B cell (primary cell): Measurements from ENCODE around the gene KLC4. TPM values are rescaled to one million over a fixed set of nuclear protein-coding genes. Genes with fewer than 3 reads are reported as not detected.

Source experiments
- ATAC-seq: fragments of 200-7000 bp; cut with Tn5 transposase; one replicate; pipeline ENCODE4 v1.10.0; 2021; ENCODE audit warnings: low read depth, mild to moderate bottlenecking, moderate number of reproducible peaks, moderate library complexity
- CTCF ChIA-PET: fragments of 350-600 bp; sonication (Branson Sonifier 250); formaldehyde crosslinking; loops from one replicate; lab custom pipeline; 2021; ENCODE audit warnings: antibody characterized with exemption, inconsistent platforms; lab: Charles Lee
- POLR2A ChIA-PET: fragments of 350-600 bp; sonication (Branson Sonifier 250); formaldehyde crosslinking; loops from one replicate; lab custom pipeline; 2021; ENCODE audit warnings: antibody characterized with exemption; lab: Charles Lee
- DNase-seq: peaks from one replicate; pipeline ENCODE4 v3.0.0; 2013
- H2AFZ ChIP-seq: 2 replicates; pipeline ENCODE4 v1.6.1; 2012; ENCODE audit warnings: mild to moderate bottlenecking, low read depth, low read length; ENCODE audit not compliant: insufficient read depth, poor library complexity, severe bottlenecking
- H3K27ac ChIP-seq, 2 donors: 1 replicate in 1 of 2; 2 replicates in 1 of 2; pipeline ENCODE4 v1.5.1; 2012 to 2013; ENCODE audit warnings: low read length in 2 of 2, mild to moderate bottlenecking in 2 of 2, moderate library complexity in 1 of 2
- H3K27me3 ChIP-seq, 4 experiments: fragments of 200-600 bp in 1 of 4; sonication (generic) in 1 of 4; replicated peaks in 1 of 4; 1 replicate in 2 of 4; 2 replicates in 2 of 4; pipeline versions ENCODE4 v1.6.1 to v1.7.0; 2013 to 2016; ENCODE audit warnings: low read length in 3 of 4, mild to moderate bottlenecking in 2 of 4, mixed read lengths in 1 of 4, moderate library complexity in 1 of 4; ENCODE audit not compliant: insufficient read depth in 4 of 4, control insufficient read depth in 3 of 4; ENCODE audit errors: control extremely low read depth in 1 of 4
- H3K36me3 ChIP-seq, 2 experiments: replicated peaks in 1 of 2; 1 replicate in 1 of 2; 2 replicates in 1 of 2; pipeline versions ENCODE4 v1.6.1 to v1.7.1; 2013; ENCODE audit warnings: low read length in 1 of 2; ENCODE audit not compliant: insufficient read depth in 2 of 2, control insufficient read depth in 1 of 2; ENCODE audit errors: control extremely low read depth in 1 of 2, extremely low read depth in 1 of 2
- H3K4me1 ChIP-seq, 2 donors: fragments of 200-600 bp in 1 of 2; sonication (generic) in 1 of 2; 1 replicate in 1 of 2; 2 replicates in 1 of 2; pipeline versions ENCODE4 v1.5.1 to v1.6.1; 2013 to 2017; ENCODE audit warnings: low read length in 2 of 2; ENCODE audit not compliant: control insufficient read depth in 2 of 2, insufficient read depth in 2 of 2
- H3K4me2 ChIP-seq: replicated peaks from 2 replicates; pipeline ENCODE3; 2012; ENCODE audit warnings: mild to moderate bottlenecking, low read depth, low read length; ENCODE audit not compliant: poor library complexity, severe bottlenecking
- H3K4me3 ChIP-seq, 5 experiments: fragments of 200-600 bp in 1 of 5; sonication (generic) in 1 of 5; 1 replicate in 3 of 5; 2 replicates in 2 of 5; pipeline versions ENCODE4 v1.5.1 to v1.7.0; 2011 to 2016; ENCODE audit warnings: low read length in 4 of 5, mild to moderate bottlenecking in 4 of 5, low read depth in 2 of 5, control low read depth in 1 of 5, moderate library complexity in 1 of 5; ENCODE audit not compliant: insufficient read depth in 1 of 5; ENCODE audit errors: control extremely low read depth in 1 of 5, extremely low read depth in 1 of 5
- H3K79me2 ChIP-seq: fragments of 200-600 bp; sonication (generic); one replicate; pipeline ENCODE4 v1.6.0; 2016; ENCODE audit warnings: low read length; ENCODE audit not compliant: control insufficient read depth, insufficient read depth
- H3K9ac ChIP-seq: fragments of 200-600 bp; sonication (generic); 2 replicates; pipeline ENCODE4 v1.6.1; 2017; ENCODE audit warnings: mild to moderate bottlenecking, low read length, moderate library complexity
- H3K9me3 ChIP-seq, 3 donors: one replicate each; pipeline versions ENCODE4 v1.6.1 to v1.7.1; 2013; ENCODE audit warnings: low read length in 2 of 3; ENCODE audit not compliant: control insufficient read depth in 2 of 3, insufficient read depth in 1 of 3; ENCODE audit errors: control extremely low read depth in 1 of 3
- H4K20me1 ChIP-seq: 2 replicates; pipeline ENCODE4 v1.6.0; 2012; ENCODE audit warnings: mild to moderate bottlenecking, low read length; ENCODE audit not compliant: insufficient read depth, control insufficient read depth, poor library complexity, severe bottlenecking
- H3K27ac Mint-ChIP-seq: one replicate; pipeline ENCODE4 v1.8.0; 2021; ENCODE audit warnings: mixed read lengths
- H3K27me3 Mint-ChIP-seq: one replicate; pipeline ENCODE4 v1.8.0; 2021; ENCODE audit warnings: mixed read lengths
- H3K4me1 Mint-ChIP-seq: one replicate; pipeline ENCODE4 v1.8.0; 2021; ENCODE audit warnings: mixed read lengths
- H3K4me3 Mint-ChIP-seq: one replicate; pipeline ENCODE4 v1.8.0; 2021; ENCODE audit warnings: mixed read lengths
- H3K9me3 Mint-ChIP-seq: one replicate; pipeline ENCODE4 v1.8.0; 2022; ENCODE audit warnings: mixed read lengths; ENCODE audit not compliant: insufficient read depth
- EZH2 ChIP-seq: IDR thresholded peaks from 2 replicates; pipeline ENCODE4 v1.6.1; 2012; ENCODE audit warnings: borderline replicate concordance, low read depth, mild to moderate bottlenecking, moderate library complexity, low read length; ENCODE audit not compliant: insufficient read depth, poor library complexity, severe bottlenecking
- WGBS: methylation state at CpG from one replicate; pipeline ENCODE4 v1.1.5; 2013; ENCODE audit warnings: missing lambda C conversion rate; ENCODE audit not compliant: insufficient coverage; 5-methylcytosine and 5-hydroxymethylcytosine counted together
- intact Hi-C: fragments of 100-400 bp; cut with micrococcal nuclease; formaldehyde crosslinking; loops from one replicate; pipeline ENCODE4 v1.10.0; 2022
- polyA plus RNA-seq: library from polyadenylated mRNA; depleted of rRNA; stranded (reverse); fragments of >200 nt; gene quantifications from 2 replicates; pipeline ENCODE4 v1.2.3, GENCODE V29; 2012
- total RNA-seq, 2 donors: library from RNA; stranded (reverse); fragments of 120-200 nt in 1 of 2; gene quantifications; 1 replicate in 1 of 2; 2 replicates in 1 of 2; pipeline versions ENCODE4 v1.2.3 to v1.2.4, GENCODE V29; 2013 to 2022
- TF ChIP-seq, protein P1 (sequence below): fragments of 200-600 bp; IDR thresholded peaks from one replicate; pipeline ENCODE4 v1.8.0; 2022; ENCODE audit warnings: antibody characterized with exemption, mild to moderate bottlenecking

The KLC4 gene
- total and polyA plus RNA-seq, 2 donors (not counting 1 experiment from before 2014, with no cell fraction given) = 30.6 to 52.7 TPM

DNA sequence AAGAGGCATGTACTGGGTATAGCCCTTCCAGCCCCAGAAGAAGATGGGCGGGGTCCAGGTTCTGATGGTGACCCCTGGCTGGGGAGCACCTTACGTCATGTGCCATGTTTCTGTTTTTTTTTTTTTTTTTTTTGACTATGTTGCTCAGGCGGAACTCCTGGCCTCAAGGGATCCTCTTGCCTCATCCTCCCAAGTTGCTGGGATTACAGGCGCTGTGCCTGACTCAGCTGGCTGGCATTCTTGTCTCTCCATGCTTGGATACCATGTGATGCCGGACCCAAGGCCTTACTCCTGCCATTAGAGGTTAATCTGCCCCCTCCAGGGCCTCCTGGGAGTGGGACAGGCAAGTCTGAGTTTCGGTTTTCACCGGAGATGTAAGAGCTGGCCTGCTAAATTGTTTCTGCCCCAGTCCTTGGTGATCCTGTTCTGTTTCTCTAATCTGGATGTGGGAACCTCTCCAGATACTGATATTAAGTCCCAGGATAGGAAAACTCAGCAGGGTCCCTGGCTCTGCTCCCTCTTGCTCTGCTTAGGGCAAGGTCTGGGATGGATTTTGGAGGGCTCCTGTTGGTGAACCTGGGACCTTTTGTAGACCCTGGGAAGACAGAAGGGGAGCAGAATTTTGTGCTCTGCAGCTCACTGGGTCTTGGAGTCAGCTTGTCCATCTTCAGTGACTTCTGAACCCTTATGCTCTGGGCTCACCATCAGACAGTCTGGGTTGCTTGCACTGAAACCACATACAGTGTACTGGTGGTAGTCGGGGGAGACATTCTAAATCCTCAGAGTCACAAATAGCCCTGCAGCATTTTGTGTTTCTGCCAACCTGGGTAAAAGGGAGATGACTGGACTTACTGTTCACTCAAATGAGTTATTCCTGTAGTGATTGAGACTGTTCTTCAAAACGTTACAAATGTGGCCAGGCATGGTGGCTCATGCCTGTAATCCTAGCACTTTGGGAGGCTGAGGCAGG lies 61.8 kb downstream of the KLC4 start:
- Histone ChIP-seq H3K9ac (no peak overlapping the region), H3K4me3 (no peak overlapping the region), H3K4me1 (no peaks in the 10 kb centered on the region), H3K27me3 (no peaks in the 10 kb centered on the region), H3K79me2 (no peaks in the 10 kb centered on the region), H3K36me3 (no peaks in the 10 kb centered on the region), H4K20me1 (no peaks in the 10 kb centered on the region), H3K9me3 (no peaks in the 10 kb centered on the region), H3K27ac (no peak overlapping the region), H3K4me2 (no peak overlapping the region), H2AFZ (no peak overlapping the region)
- Mint-ChIP-seq H3K27ac (no peak overlapping the region), H3K9me3 (no peaks in the 10 kb centered on the region), H3K4me1 (no peaks in the 10 kb centered on the region), H3K4me3 (no peak overlapping the region), H3K27me3 (no peaks in the 10 kb centered on the region)
- intact Hi-C loops = no loop called here
- ChIA-PET POLR2A (interaction anchor here (0.7 kb wide), 1 partner anchor 53 kb away, joined by 5 read pairs; no protein-coding TSS in a partner anchor), CTCF (no interaction called here)
- WGBS = 88% methylated on average over 8 of the region's 9 CpGs
- TF ChIP-seq, protein P1, sequence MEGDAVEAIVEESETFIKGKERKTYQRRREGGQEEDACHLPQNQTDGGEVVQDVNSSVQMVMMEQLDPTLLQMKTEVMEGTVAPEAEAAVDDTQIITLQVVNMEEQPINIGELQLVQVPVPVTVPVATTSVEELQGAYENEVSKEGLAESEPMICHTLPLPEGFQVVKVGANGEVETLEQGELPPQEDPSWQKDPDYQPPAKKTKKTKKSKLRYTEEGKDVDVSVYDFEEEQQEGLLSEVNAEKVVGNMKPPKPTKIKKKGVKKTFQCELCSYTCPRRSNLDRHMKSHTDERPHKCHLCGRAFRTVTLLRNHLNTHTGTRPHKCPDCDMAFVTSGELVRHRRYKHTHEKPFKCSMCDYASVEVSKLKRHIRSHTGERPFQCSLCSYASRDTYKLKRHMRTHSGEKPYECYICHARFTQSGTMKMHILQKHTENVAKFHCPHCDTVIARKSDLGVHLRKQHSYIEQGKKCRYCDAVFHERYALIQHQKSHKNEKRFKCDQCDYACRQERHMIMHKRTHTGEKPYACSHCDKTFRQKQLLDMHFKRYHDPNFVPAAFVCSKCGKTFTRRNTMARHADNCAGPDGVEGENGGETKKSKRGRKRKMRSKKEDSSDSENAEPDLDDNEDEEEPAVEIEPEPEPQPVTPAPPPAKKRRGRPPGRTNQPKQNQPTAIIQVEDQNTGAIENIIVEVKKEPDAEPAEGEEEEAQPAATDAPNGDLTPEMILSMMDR = no peak
- TF ChIP-seq EZH2 = no peak
- DNase-seq = no peak
- no peak for ATAC-seq

DNA sequence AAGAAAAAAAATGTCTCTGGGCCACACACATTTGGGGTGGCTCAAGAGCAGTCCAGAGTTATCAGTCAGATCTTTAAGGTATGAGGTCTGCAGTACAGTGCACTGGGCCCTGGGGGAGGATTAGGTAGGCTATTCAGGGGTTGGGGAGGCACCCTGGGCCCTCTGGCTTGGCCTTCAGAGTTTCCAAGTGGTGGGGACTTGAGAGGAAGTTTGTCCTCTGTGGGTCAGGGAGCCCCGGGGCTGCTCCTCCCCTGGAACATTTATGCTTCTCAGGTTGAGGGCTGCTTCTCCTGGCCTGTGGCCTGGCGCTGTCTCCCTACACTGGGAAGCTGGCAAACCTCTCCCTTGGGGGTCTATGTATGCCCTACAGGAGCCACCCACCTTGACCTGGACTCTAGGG lies 62.7 kb downstream of the KLC4 start:
- H3K9ac ChIP-seq = no peak overlapping the region
- no peaks in the 10 kb centered on the region for H3K4me1 Mint-ChIP-seq
- POLR2A ChIA-PET = interaction anchor here (0.7 kb wide), 1 partner anchor 58 kb away, joined by 4 read pairs; no protein-coding TSS in a partner anchor

More for the DNA sequence above, 62.7 kb downstream of the KLC4 start:
- H3K27ac Mint-ChIP-seq = no peak overlapping the region
- DNase-seq = no peak
- H3K79me2 ChIP-seq = no peaks in the 10 kb centered on the region
- TF ChIP-seq, protein P1 = no peak
- TF ChIP-seq EZH2 = no peak
- CTCF ChIA-PET = no interaction called here
- H4K20me1 ChIP-seq = no peaks in the 10 kb centered on the region
- no peak overlapping the region for H3K4me2 ChIP-seq
- H3K9me3 Mint-ChIP-seq = no peaks in the 10 kb centered on the region
- no peaks in the 10 kb centered on the region for H3K27me3 ChIP-seq
- 90% methylated on average over 2 of the region's 2 CpGs for WGBS
- ATAC-seq = no peak
- H3K27me3 Mint-ChIP-seq = no peaks in the 10 kb centered on the region
- no peaks in the 10 kb centered on the region for H3K4me1 ChIP-seq
- H2AFZ ChIP-seq = no peak overlapping the region
- H3K4me3 Mint-ChIP-seq = no peak overlapping the region
- H3K9me3 ChIP-seq = no peaks in the 10 kb centered on the region
- H3K27ac ChIP-seq = no peak overlapping the region
- no peaks in the 10 kb centered on the region for H3K36me3 ChIP-seq
- intact Hi-C loops = no loop called here
- H3K4me3 ChIP-seq = no peak overlapping the region
